ENCODE data around the gene ASIC2. TPM values are rescaled to one million over a fixed set of nuclear protein-coding genes. Genes with fewer than 3 reads are reported as not detected.

Gene ASIC2
- total RNA-seq, 2 donors from 2014 or later, result 0.48 to 1.3 TPM

DNA sequence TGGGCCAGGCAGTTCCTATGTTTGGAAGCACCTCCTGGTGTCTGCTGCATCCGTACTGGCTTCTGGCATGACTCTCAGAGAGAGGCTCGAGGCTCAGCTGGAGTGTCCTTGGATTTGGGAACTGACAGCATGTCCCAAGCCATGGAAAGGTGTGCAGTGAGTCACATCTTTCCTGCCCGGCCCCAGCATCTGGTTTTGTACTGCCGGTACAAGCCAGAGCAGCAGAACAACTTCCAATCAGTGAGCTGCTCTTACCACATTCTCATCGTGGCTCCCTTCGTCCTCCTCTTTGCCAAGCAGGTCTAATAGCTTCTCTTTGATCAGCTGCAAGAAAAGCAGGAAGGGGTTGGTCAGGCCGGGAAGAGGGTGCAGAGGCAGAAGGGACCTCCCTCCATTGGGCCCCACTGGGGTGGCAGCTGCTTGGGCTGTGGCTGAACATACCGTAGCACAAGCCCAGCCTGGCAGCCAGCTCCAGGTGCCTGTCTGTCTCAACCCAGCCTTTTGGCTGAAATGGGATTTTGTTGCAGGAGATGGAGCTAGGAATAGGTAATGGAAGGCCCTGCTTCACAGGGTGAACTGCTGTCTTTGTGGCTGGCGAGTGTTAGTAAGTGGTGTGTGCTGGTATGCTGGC lies 277.3 kb downstream of the ASIC2 start:
- Histone ChIP-seq H3K9me3 (no peaks in the 10 kb centered on the region), H3K4me1 (no peaks in the 10 kb centered on the region), H3K4me3 (no peak overlapping the region), H3K9ac (ENCODE audit: low read depth in 2 of 2, low read length in 2 of 2) (no peak overlapping the region), H3K36me3 (no peaks in the 10 kb centered on the region), H3K27ac (no peak overlapping the region), H3K27me3 (no peaks in the 10 kb centered on the region)
- DNase-seq, result no peak
- TF ChIP-seq, protein P1, sequence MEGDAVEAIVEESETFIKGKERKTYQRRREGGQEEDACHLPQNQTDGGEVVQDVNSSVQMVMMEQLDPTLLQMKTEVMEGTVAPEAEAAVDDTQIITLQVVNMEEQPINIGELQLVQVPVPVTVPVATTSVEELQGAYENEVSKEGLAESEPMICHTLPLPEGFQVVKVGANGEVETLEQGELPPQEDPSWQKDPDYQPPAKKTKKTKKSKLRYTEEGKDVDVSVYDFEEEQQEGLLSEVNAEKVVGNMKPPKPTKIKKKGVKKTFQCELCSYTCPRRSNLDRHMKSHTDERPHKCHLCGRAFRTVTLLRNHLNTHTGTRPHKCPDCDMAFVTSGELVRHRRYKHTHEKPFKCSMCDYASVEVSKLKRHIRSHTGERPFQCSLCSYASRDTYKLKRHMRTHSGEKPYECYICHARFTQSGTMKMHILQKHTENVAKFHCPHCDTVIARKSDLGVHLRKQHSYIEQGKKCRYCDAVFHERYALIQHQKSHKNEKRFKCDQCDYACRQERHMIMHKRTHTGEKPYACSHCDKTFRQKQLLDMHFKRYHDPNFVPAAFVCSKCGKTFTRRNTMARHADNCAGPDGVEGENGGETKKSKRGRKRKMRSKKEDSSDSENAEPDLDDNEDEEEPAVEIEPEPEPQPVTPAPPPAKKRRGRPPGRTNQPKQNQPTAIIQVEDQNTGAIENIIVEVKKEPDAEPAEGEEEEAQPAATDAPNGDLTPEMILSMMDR (IDR thresholded peaks at IDR 0.05), result no peak
- intact Hi-C loops (cut with DNase I), result no loop called here

DNA sequence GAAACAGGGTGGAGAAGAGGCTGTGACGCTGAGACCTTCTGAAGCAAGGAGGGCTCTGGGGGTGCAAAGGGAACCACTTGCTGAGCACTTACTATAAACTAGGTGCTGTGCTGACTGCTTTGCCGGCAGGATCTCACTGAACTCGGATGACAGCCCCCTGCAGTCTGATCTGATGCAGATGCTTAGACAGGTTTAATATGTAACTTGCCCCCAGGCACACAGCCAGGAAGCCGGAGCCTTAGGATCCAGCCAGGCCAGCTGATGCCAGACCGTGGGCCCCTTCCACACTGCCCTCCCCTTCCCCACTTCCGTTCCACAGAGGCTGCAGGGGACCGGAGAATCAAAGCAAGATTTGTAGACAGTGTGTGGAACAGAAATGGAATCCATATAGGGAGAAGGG lies 278.3 kb downstream of the ASIC2 start:
- H3K4me3 ChIP-seq, result no peak overlapping the region
- no peak for DNase-seq
- no peaks in the 10 kb centered on the region for H3K27me3 ChIP-seq
- H3K4me1 ChIP-seq, result no peaks in the 10 kb centered on the region
- H3K9me3 ChIP-seq, result no peaks in the 10 kb centered on the region
- intact Hi-C loops (cut with DNase I), result no loop called here
- TF ChIP-seq, protein P1 (IDR thresholded peaks at IDR 0.05), result no peak
- no peak overlapping the region for H3K9ac ChIP-seq (ENCODE audit: low read depth in 2 of 2, low read length in 2 of 2)
- no peaks in the 10 kb centered on the region for H3K36me3 ChIP-seq
- no peak overlapping the region for H3K27ac ChIP-seq

DNA sequence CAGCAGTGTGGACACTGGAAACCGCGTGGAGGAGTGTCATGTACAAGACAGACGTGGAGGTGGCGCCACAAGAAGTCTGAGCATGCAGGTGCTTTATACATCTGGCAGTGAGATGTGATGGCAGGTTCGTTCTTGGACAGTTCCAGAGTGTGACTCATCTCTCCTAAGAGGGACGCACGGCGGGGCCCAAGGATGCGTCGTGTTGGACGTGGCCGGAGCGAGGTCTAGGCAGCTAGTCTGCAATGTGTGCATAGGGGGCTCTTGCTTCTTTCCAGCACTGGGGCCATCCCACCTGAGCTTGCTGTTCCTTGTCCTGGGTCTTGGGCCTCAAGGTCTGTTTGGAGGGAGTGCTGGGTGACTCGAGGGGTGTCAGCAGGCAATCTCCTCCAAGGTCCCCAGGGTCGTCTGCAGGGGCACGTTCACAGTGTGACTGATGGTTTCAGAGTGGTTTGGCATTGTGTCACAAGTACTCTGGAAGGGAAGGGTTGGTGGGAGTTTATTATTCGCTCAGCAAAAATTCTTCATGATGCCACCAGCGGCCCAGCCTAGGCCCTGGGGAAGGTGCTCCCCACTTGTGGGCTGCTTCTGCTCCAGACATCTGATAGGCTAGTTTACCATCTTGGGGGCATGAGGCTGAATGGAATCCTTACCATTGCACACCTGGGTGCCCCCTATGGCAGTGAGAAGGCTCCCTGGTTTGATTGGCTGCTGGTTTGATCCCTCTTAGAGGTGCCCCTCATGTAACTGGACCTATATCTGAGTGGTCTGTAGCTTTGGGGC lies 279.3 kb downstream of the ASIC2 start:
- Histone ChIP-seq H3K9me3 (no peaks in the 10 kb centered on the region), H3K27ac (no peak overlapping the region), H3K4me1 (no peaks in the 10 kb centered on the region), H3K36me3 (no peaks in the 10 kb centered on the region), H3K9ac (ENCODE audit: low read depth in 2 of 2, low read length in 2 of 2) (no peak overlapping the region), H3K4me3 (no peak overlapping the region), H3K27me3 (no peaks in the 10 kb centered on the region)
- intact Hi-C loops (cut with DNase I), result no loop called here
- TF ChIP-seq, protein P1 (IDR thresholded peaks at IDR 0.05), result no peak
- no peak for DNase-seq

DNA sequence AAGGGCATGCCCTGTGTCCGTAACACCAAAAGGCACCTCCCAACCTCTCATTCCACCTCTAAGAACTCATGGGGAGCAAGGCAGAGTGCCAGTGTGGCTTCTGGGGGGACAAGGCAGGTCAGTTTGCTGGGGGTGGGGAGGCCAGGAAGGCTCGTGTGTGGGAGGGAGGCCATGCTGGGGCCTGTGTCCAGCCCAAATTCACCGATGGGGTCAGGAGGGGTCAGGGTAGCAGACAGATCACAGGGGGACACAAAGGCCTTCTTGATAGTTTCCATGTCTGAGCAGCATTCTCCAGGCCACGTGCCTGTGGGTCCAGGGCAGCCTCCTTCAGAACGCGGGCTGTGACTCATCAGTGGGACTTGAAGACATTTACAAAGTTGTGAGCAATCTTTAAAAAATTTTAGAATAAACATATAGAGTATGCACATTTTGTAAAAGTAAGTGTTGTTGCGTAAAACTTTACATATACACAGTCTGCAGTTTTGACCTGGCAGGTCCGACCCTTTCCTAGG lies 280.5 kb downstream of the ASIC2 start:
- TF ChIP-seq, protein P1 (IDR thresholded peaks at IDR 0.05), result no peak
- no peak for DNase-seq

DNA sequence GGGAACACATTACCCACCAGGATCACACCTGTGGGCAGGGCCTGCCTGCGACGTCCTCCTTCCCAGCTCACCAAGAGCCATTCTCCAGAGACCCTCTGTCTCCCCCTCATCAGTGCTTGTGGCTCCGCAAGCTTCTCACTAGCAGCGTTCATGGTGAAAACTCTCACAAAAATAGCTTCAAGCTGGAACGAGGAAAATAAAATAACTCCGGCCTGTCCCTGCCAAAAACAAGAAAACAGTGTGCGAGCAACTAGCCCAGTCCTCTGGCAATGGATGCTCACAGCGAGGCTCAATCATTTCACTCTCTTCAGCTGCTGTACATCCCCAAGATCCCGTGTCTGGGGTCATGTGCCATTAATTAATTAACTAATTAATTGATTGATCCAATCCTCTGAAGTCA lies 283.5 kb downstream of the ASIC2 start:
- intact Hi-C loops (cut with DNase I), result loop anchor here (10.0 kb wide), 1 partner anchor 345 kb away; no protein-coding TSS in a partner anchor
- Histone ChIP-seq H3K9ac (ENCODE audit: low read depth in 2 of 2, low read length in 2 of 2) (no peak overlapping the region), H3K27ac (no peak overlapping the region), H3K27me3 (no peaks in the 10 kb centered on the region), H3K9me3 (no peaks in the 10 kb centered on the region), H3K4me3 (no peak overlapping the region), H3K36me3 (no peaks in the 10 kb centered on the region), H3K4me1 (no peaks in the 10 kb centered on the region)
- TF ChIP-seq, protein P1 (IDR thresholded peaks at IDR 0.05), result no peak
- DNase-seq, result no peak

More for the DNA sequence above, 280.5 kb downstream of the ASIC2 start:
- intact Hi-C loops (cut with DNase I), result no loop called here
- no peak overlapping the region for H3K27ac ChIP-seq
- H3K4me3 ChIP-seq, result no peak overlapping the region
- no peaks in the 10 kb centered on the region for H3K4me1 ChIP-seq
- no peaks in the 10 kb centered on the region for H3K27me3 ChIP-seq
- no peaks in the 10 kb centered on the region for H3K9me3 ChIP-seq
- no peak overlapping the region for H3K9ac ChIP-seq (ENCODE audit: low read depth in 2 of 2, low read length in 2 of 2)
- H3K36me3 ChIP-seq, result no peaks in the 10 kb centered on the region
